GF-D8 (cell line): Measurements from ENCODE around the gene ARHGEF10L.

ENCODE experiments used
- DNase-seq: peaks from one replicate; lab custom pipeline; 2025; lab: John Stamatoyannopoulos, UW

ARHGEF10L gene

DNA sequence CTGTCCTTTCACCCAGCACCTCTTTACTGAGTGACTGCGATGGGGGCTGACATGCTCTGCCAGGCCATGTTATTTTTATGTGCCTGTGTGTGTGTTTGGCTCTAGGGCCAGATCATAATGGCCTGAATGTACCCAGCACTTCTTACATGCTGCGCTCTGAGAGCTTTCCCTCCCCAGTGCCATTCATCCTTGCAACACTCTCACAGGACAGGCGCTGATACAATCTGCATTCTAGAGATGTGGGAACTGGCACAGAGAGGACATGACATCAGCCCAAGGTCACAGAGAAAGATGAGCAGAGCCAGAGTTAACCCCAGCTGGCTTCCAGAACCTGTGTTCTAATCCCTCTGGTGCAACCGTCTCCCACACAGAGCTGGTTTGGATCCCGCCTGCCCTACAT lies 54.5 kb downstream of the ARHGEF10L start:
- no peak for DNase-seq

DNA sequence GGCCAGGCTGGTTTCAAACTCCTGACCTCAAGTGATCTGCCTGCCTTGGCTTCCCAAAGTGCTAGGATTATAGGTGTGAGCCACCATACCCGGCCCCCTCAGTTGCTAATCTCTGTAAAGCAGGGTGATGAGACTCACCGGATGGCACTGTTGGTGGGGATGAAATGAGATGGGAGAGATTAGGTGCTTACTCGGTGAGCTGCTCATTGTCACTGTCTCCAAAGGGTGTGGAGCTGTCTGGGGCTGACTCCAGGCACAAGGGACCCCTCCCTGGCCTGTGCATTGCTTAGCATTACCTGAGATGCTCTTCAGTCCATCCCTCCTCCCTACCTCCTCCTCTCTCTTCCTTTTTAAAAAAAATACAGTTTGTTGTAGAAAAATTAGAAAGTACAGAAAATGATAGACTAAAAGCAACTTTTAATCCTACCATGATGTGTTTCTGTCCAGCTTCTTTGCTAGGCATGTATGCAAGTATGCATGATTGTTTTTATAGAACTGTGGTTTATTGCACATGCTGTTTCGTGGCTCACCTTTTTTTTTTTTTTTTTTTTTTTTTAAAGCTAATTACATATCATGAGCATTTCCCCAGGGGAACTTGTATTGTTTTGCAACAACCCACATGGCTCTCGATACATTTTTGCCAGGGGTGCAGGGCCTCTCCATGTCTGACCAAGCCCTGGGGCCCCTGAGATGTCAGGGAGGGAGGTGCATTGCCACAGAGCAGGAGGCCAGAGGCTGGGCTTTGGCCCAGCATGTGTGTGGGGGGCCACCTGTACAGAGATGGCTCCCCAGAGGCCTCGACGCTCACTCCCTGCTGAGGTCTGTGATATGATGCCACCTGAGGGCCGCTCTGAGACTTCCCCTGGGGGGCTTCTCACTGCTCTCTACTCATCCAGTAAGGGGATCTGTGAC lies 55.4 kb downstream of the ARHGEF10L start:
- DNase-seq, result peak; percentile 2

DNA sequence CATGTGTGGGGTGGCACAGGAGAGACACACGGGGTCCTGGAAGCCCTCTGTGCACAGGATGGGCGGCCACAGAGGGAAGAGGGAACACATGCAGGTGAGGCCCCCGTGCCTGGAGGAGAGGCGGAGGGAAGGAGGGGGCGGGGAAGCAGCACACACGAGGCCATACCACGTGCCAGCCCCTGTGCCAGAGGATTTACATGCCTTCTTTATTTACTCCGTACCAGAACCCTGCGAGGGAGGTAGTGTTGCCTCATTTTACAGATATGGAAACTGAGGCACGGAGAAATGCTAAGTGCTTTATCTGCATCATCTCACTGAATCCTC lies 56.1 kb downstream of the ARHGEF10L start:
- DNase-seq, result no peak

DNA sequence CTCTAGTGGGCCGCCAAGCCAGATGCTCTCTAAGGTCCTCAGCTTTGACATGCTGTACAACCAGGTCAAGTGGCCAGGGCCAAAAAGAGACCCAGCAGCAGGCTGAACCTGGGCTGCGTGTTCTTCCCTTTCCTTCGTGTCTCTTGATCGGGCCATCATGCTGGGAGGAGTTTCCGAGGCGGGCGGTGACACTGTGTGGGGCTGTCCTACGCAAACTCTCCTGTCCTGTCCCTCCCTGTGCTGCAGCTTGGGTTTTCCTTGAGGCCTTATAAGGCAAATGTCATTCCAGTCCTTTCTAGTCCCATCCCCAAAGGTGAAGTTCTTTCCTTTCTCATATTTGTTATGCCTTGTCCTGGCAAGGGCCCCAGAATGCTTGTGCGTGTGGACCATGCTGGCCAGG lies 56.7 kb downstream of the ARHGEF10L start:
- no peak for DNase-seq

DNA sequence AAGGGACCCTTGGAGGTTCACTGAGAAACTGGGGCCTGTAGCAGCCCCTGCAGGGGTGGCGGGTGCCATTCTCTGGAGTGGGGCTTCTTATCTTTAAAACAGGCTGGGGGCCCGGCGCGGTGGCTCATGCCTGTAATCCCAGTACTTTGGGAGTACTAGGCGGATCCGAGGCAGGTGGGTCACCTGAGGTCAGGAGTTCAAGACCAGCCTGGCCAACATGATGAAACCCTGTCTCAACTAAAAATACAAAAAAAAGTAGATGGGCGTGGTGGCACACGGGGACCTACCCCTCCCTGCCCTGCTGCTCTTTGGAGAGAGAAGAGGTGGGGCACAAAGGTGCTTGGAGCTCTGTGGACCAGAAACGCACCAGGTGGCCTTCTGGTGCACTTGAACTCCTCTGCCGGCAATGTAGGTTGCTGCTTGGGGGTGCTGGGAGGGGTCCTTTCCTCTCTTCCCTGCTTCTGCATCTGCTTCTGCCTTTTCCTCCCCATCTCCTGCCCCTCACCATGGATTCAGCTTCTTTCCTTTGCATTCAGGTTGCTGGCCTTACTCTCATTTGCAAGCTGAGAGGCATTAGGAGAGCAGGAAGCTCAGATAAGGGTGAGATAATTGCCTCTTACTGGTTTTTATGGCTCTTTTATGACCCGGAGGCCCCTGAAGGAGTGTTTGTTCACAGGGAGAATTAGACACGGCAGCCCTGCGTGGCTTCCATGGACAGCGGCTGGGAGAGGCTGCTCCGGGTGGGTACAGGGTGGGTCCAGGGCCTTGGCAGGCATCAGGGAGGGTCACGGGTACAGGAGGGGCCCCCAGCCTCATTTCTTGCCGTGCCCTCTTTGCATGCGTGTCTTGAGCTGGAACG lies 57.4 kb downstream of the ARHGEF10L start:
- no peak for DNase-seq

DNA sequence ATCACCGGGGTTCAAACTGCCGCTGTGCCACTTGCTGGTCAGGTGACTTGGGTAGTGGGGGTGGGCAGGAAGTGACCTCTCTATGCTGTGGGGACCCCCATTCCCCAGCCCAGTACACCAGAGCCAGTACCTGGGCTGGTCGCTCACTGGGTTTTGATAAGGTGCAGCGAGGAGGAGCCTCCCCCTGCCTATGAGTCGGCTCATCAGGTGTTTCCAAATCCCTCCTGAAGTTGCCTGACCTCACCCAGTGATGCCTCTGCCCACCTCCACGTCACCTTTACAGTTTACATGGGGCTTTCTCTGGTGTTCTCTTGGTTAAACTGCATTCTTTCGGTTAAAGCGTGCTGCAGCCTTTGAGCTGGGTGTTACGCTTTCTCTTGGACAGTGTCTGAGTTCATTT lies 58.2 kb downstream of the ARHGEF10L start:
- DNase-seq, result no peak

DNA sequence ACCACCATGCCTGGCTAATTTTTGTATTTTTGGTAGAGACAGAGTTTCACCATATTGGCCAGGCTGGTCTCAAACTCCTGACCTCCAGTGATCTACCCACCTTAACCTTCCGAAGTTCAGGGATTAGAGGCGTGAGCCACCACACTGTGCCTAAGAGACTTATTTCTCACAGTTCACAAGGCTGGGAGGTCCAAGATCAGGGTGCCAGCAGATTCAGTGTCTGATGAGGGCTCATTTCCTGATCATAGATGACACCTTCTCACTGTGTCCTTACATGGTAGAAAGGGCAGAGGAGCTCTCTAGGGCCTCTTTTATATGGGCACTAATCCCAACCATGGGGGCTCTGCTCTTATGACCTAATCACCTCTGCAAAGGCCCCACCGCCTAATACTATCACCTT lies 58.8 kb downstream of the ARHGEF10L start:
- no peak for DNase-seq

DNA sequence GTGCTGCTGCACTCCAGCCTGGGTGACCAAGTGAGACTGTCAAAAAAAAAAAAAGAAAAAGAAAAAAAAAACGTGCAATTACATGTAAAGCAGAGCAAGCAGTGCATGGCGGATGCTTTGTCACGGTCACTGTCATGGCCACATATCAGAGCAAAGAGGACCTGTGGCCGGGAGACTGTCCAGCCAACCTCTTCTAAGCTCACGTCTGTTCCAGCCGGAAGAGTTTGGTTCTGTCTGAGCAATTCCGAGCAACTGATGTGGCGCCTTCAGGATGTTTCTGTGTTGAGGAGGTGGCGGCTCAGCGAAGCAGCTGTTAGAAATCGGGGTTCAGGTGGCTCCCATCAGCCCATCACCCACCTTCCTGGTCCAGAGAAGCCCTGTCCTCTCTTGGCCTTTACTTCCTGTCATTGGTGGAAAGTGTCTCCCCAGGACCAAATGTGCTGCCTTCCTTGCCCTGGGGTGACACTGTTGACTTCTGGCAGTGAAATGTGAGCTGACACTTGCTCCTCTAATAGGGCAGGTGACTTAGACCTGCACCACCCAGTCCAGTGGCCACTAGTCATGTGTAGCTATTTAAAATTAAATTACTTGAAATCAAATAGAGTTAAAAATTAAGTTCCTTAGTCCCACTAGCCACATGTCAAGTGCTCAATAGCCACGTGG lies 59.9 kb downstream of the ARHGEF10L start:
- DNase-seq, result no peak

DNA sequence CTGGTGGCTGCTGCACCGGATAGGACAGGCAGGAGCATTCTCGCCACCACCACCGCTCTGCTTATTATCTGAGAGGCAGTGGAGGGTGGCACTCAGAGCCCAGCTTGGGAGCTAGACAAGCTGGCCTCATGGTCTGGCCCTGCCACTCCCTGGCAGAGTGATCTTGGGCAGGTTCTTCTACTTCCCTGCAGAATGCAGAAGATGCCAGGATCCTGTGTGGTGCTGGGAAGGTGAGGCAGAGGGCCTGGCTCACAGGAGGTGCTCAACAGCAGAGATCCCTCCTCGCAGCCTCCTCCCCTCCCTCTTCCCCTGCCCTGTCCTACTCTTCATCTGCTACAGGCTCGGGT lies 60.4 kb downstream of the ARHGEF10L start:
- no peak for DNase-seq

DNA sequence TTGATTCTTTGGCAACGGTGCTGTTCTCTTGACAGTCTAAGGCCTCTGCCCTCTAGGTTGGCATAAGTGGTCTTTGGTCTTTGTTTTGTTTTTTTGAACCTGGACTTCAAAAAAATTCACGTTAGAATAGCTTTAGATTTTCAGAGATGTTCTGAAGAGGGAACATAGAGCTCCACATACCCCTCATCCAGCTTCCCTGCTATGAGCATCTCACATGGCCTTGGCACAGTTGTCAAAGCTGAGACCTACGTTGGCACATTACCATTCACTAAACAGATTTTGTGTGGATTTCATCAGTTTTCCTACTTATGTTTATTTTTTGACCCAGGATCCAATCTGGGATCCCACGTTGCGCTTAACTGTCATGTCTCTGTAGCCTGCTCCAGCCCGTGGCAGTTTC lies 60.8 kb downstream of the ARHGEF10L start:
- no peak for DNase-seq

DNA sequence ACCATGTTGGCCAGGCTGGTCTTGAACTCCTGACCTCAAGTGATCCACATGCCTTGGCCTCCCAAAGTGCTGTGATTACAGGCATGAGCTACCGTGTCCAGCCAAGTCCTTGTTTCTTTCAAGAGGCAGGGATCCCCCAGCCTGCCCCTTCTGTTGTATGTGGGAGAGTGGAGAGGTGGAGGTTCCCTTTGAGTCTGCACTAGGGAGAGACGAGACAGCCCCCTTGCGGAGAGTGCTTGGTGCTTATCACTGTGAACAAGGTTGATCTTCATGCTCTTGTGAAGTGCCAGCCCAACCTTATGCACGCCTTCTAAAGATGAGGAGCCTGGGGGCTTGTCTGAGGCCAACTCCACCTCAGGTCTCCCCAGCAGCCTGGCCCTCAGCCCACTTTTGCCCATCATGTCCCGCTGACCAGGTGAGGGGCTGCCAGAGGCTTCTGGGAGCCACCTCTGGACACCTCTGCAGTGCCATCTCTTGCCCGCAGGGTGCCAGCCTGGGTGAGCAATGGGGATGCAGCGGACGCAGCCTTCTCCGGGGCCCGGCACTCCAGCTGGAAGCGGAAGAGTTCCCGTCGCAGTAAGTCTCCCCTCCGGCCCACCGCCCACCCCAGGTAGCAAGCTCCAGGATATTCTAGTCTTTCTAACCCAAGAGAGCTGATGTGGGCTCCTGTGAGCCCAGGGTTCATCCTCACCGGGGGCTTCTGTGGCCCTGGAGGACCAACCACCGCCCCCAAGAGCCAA lies 62.3 kb downstream of the ARHGEF10L start:
- no peak for DNase-seq

DNA sequence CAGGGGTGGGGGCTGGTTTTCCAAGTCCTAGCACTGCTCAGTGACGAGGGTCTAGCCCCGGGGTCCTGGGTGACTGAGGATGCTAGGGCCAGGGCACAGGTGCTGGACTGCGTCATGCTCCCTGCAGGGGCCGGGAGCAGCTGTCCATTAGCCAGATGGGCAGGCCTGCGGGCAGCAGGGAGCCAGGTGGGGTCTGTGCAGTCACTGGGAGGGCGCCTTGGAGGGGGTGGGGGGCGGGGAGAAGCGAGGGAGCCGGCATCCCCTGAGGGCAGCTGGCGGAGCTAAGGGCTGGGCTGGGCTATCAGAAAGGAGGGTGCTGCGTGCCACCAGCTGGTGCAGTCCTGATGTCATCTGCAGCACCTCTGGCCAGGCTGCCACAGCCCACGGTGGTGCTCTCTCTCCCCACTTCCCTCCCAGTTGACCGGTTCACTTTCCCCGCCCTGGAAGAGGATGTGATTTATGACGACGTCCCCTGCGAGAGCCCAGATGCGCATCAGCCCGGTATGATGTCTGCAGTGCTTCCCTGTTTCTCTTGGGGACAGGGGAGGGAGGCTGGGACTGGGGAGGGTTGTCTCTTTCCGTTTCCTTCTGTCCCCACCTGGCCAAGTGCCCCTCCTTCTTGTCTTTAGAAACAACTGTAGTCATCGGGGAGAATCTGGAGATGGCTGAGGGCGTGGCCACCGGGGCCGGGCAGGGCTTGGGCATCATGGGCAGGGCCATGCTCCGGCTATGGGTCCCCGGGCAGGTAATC lies 63.8 kb downstream of the ARHGEF10L start:
- DNase-seq, result no peak

DNA sequence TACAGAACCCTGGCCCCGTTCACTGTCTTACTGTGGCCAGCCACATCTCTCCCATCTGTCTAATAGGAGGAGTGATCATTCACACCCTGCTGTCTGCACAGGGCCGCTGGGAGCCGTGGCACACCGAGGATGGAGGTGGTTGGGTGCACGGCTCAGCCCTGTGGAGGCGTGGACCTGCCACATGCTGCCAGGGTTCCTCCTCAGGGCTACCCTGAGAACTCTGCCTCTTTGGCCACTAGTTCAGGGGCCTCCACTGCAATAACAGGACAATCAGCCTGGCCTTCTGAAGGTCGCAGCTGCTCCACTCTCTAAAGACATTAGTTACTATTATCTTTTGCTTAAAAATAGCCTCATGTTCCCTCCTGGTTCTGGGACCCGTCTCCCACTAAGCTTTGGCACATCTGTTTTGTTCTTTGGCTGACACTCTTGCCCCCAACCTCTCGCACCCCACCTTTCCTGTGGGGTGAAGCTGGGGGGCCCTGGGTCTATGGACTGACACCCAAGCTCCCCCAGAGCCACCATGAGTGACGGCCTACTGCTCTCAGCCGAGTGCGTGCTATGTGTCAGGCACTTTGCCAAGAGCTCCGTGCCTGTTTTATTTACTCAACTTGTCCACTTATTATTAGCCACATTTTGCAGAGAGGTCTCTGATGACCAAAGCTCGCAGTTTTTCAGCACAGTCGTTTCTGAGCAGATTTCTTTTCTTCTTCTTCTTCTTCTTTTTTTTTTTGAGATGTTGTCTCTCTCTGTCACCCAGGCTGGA lies 66.3 kb downstream of the ARHGEF10L start:
- no peak for DNase-seq

DNA sequence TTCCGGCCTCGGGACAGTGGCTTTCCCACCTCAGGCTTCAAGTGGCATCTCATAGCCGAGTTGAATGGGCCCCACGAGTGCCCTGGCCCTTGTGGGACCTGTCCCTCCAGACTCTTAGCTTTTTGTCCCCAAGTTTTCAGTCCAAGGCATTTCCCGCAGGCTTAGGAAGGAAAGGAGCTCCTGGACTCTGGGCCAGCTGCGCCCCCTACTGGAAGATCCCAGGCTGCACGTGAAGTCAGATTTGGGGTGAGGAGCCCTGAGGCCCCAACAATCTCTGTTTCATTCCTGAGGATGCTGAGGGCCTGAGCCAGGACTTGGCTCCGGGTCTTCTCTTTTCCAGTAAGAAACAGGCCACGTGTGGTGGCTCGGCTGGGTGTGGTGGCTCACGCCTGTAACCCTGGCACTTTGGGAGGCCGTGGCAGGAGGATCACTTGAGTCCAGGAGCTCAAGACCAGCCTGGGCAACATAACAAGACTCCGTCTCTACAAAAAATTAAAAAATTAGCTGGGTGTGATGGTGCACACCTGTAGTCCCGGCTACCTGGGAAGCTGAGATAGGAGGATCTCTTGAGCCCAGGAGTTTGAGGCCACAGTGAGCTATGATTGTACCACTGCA lies 67.4 kb downstream of the ARHGEF10L start:
- DNase-seq, result no peak

DNA sequence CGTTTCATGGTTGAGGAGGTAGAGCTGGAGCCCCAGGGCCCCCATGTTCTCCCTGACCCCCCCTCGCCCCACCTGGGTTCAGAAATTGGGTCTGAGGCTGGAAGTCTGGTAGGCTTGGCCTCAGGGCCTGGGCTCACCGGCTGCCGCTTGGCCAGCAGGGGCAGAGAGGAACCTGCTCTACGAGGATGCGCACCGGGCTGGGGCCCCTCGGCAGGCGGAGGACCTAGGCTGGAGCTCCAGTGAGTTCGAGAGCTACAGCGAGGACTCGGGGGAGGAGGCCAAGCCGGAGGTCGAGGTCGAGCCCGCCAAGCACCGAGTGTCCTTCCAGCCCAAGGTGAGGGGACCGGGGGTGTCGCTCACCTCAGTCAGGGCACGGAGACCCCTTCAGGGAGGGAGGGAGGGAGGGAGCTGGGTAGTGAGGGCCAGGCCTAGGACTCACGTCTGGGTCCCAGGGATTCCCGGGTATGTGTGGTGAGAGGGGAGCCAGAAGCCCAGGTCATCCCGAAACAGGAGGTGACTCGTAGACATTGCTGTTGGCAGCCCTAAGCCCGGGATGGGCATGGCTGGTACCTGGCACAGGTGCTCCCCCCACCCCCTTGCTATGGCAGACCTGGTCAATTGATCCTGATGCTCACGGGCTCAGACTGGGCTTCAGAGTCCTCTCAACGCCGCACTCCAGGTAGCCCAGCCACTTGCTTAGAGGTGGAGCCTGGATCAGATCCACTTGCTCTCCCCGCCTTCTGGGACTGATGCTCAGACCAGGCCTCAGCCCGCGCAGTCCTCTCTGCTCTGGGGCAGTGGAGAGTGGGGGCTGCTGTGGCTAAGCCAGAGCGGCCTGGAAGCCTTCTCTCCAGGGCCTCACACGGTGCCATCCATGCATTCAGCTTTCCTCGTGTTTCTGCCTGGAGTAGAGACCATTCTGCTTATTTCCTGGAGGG lies 68.4 kb downstream of the ARHGEF10L start:
- no peak for DNase-seq

DNA sequence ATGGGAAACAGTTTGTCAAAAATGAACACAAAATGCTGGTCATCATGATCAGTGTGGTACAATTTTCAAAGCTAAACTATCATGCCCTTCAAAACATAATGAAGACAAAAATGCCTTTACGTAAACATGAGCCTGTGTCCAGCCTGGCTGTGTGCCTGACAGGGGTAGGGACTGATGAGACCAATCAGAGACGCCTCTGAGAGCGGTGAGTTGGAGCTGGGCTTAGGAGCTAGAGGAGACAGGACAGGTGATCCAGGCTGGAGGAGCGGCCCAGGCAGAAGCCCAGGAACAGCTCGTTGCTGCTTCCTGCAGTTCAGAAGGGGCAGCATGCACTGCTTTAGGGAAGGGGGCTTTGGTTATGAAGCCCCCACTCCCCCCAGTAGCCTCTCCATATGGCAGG lies 70.0 kb downstream of the ARHGEF10L start:
- no peak for DNase-seq

DNA sequence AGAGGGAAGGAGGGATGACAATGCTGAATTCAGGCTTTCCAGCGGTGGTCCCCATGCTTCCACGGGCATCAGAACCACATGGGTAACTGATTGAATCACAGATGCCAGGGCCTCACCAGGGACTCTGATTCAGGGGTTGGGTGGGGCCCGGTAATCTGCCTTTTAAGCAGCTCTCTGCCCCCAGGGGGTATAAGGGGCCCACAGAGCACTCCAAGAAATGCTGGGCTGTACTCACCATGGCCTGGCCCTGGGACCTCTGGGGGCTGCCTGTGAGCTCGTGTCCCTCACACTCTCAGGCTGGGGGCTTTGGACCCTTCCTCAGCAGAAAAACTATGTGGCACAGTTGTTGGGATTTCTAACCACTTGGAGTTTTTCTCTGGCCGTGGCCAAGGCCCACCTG lies 70.6 kb downstream of the ARHGEF10L start:
- no peak for DNase-seq

DNA sequence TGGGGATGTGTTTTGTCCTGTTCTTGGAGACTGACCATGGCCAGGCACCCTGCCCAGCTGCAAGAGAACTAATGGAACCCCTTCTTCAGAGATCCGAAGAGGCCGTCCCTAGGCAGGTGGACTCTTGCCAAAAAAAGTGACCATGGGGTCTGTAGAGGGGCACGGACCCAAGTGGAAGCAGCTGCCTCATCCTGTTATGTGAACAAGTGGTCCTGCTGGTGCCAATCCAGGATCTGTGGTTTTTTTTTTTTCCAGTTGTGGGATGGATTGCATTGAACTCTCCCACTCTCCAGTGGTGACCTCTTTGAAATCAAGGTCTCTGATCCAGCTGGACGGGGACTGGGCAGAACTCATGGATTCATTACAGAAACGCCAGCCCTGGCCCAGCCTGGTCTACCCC lies 71.2 kb downstream of the ARHGEF10L start:
- no peak for DNase-seq

DNA sequence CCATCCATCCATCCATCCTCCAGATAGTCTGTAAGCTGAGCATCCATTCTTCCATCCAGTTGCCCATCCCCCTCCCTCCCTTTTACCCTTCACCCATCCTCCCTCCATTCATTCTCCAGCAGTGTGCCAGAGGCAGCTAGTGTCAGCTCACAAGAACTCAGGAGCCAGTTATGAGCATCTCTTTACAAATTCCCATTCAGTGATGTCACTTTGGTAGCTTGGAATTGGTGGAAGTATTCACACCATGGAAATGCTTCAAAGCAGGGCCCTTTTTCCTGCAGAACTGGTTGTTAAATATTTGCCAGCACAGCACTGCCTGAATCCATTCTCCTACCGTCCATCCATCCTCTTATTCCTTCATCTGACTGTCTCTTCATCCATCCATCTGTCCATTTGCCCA lies 72.5 kb downstream of the ARHGEF10L start:
- DNase-seq, result no peak
